B cell (primary cell): ENCODE data around the gene CREB3L1. TPM values are rescaled to one million over a fixed set of nuclear protein-coding genes. Genes with fewer than 3 reads are reported as not detected.

Source experiments
- ATAC-seq: fragments of 200-7000 bp; cut with Tn5 transposase; one replicate; pipeline ENCODE4 v1.10.0; 2021; ENCODE audit warnings: low read depth, mild to moderate bottlenecking, moderate number of reproducible peaks, moderate library complexity
- CTCF ChIA-PET: fragments of 350-600 bp; sonication (Branson Sonifier 250); formaldehyde crosslinking; loops from one replicate; lab custom pipeline; 2021; ENCODE audit warnings: antibody characterized with exemption, inconsistent platforms; lab: Charles Lee
- POLR2A ChIA-PET: fragments of 350-600 bp; sonication (Branson Sonifier 250); formaldehyde crosslinking; loops from one replicate; lab custom pipeline; 2021; ENCODE audit warnings: antibody characterized with exemption; lab: Charles Lee
- DNase-seq: peaks from one replicate; pipeline ENCODE4 v3.0.0; 2013
- H2AFZ ChIP-seq: 2 replicates; pipeline ENCODE4 v1.6.1; 2012; ENCODE audit warnings: mild to moderate bottlenecking, low read depth, low read length; ENCODE audit not compliant: insufficient read depth, poor library complexity, severe bottlenecking
- H3K27ac ChIP-seq, 2 donors: 1 replicate in 1 of 2; 2 replicates in 1 of 2; pipeline ENCODE4 v1.5.1; 2012 to 2013; ENCODE audit warnings: low read length in 2 of 2, mild to moderate bottlenecking in 2 of 2, moderate library complexity in 1 of 2
- H3K27me3 ChIP-seq, 4 experiments: fragments of 200-600 bp in 1 of 4; sonication (generic) in 1 of 4; replicated peaks in 1 of 4; 1 replicate in 2 of 4; 2 replicates in 2 of 4; pipeline versions ENCODE4 v1.6.1 to v1.7.0; 2013 to 2016; ENCODE audit warnings: low read length in 3 of 4, mild to moderate bottlenecking in 2 of 4, mixed read lengths in 1 of 4, moderate library complexity in 1 of 4; ENCODE audit not compliant: insufficient read depth in 4 of 4, control insufficient read depth in 3 of 4; ENCODE audit errors: control extremely low read depth in 1 of 4
- H3K36me3 ChIP-seq, 2 experiments: replicated peaks in 1 of 2; 1 replicate in 1 of 2; 2 replicates in 1 of 2; pipeline versions ENCODE4 v1.6.1 to v1.7.1; 2013; ENCODE audit warnings: low read length in 1 of 2; ENCODE audit not compliant: insufficient read depth in 2 of 2, control insufficient read depth in 1 of 2; ENCODE audit errors: control extremely low read depth in 1 of 2, extremely low read depth in 1 of 2
- H3K4me1 ChIP-seq, 2 donors: fragments of 200-600 bp in 1 of 2; sonication (generic) in 1 of 2; 1 replicate in 1 of 2; 2 replicates in 1 of 2; pipeline versions ENCODE4 v1.5.1 to v1.6.1; 2013 to 2017; ENCODE audit warnings: low read length in 2 of 2; ENCODE audit not compliant: control insufficient read depth in 2 of 2, insufficient read depth in 2 of 2
- H3K4me2 ChIP-seq: replicated peaks from 2 replicates; pipeline ENCODE3; 2012; ENCODE audit warnings: mild to moderate bottlenecking, low read depth, low read length; ENCODE audit not compliant: poor library complexity, severe bottlenecking
- H3K4me3 ChIP-seq, 5 experiments: fragments of 200-600 bp in 1 of 5; sonication (generic) in 1 of 5; 1 replicate in 3 of 5; 2 replicates in 2 of 5; pipeline versions ENCODE4 v1.5.1 to v1.7.0; 2011 to 2016; ENCODE audit warnings: low read length in 4 of 5, mild to moderate bottlenecking in 4 of 5, low read depth in 2 of 5, control low read depth in 1 of 5, moderate library complexity in 1 of 5; ENCODE audit not compliant: insufficient read depth in 1 of 5; ENCODE audit errors: control extremely low read depth in 1 of 5, extremely low read depth in 1 of 5
- H3K79me2 ChIP-seq: fragments of 200-600 bp; sonication (generic); one replicate; pipeline ENCODE4 v1.6.0; 2016; ENCODE audit warnings: low read length; ENCODE audit not compliant: control insufficient read depth, insufficient read depth
- H3K9ac ChIP-seq: fragments of 200-600 bp; sonication (generic); 2 replicates; pipeline ENCODE4 v1.6.1; 2017; ENCODE audit warnings: mild to moderate bottlenecking, low read length, moderate library complexity
- H3K9me3 ChIP-seq, 3 donors: one replicate each; pipeline versions ENCODE4 v1.6.1 to v1.7.1; 2013; ENCODE audit warnings: low read length in 2 of 3; ENCODE audit not compliant: control insufficient read depth in 2 of 3, insufficient read depth in 1 of 3; ENCODE audit errors: control extremely low read depth in 1 of 3
- H4K20me1 ChIP-seq: 2 replicates; pipeline ENCODE4 v1.6.0; 2012; ENCODE audit warnings: mild to moderate bottlenecking, low read length; ENCODE audit not compliant: insufficient read depth, control insufficient read depth, poor library complexity, severe bottlenecking
- H3K27ac Mint-ChIP-seq: one replicate; pipeline ENCODE4 v1.8.0; 2021; ENCODE audit warnings: mixed read lengths
- H3K27me3 Mint-ChIP-seq: one replicate; pipeline ENCODE4 v1.8.0; 2021; ENCODE audit warnings: mixed read lengths
- H3K4me1 Mint-ChIP-seq: one replicate; pipeline ENCODE4 v1.8.0; 2021; ENCODE audit warnings: mixed read lengths
- H3K4me3 Mint-ChIP-seq: one replicate; pipeline ENCODE4 v1.8.0; 2021; ENCODE audit warnings: mixed read lengths
- H3K9me3 Mint-ChIP-seq: one replicate; pipeline ENCODE4 v1.8.0; 2022; ENCODE audit warnings: mixed read lengths; ENCODE audit not compliant: insufficient read depth
- EZH2 ChIP-seq: IDR thresholded peaks from 2 replicates; pipeline ENCODE4 v1.6.1; 2012; ENCODE audit warnings: borderline replicate concordance, low read depth, mild to moderate bottlenecking, moderate library complexity, low read length; ENCODE audit not compliant: insufficient read depth, poor library complexity, severe bottlenecking
- WGBS: methylation state at CpG from one replicate; pipeline ENCODE4 v1.1.5; 2013; ENCODE audit warnings: missing lambda C conversion rate; ENCODE audit not compliant: insufficient coverage; 5-methylcytosine and 5-hydroxymethylcytosine counted together
- intact Hi-C: fragments of 100-400 bp; cut with micrococcal nuclease; formaldehyde crosslinking; loops from one replicate; pipeline ENCODE4 v1.10.0; 2022
- polyA plus RNA-seq: library from polyadenylated mRNA; depleted of rRNA; stranded (reverse); fragments of >200 nt; gene quantifications from 2 replicates; pipeline ENCODE4 v1.2.3, GENCODE V29; 2012
- total RNA-seq, 2 donors: library from RNA; stranded (reverse); fragments of 120-200 nt in 1 of 2; gene quantifications; 1 replicate in 1 of 2; 2 replicates in 1 of 2; pipeline versions ENCODE4 v1.2.3 to v1.2.4, GENCODE V29; 2013 to 2022
- TF ChIP-seq, protein P1 (sequence below): fragments of 200-600 bp; IDR thresholded peaks from one replicate; pipeline ENCODE4 v1.8.0; 2022; ENCODE audit warnings: antibody characterized with exemption, mild to moderate bottlenecking

CREB3L1 gene
- total and polyA plus RNA-seq, 2 donors (not counting 1 experiment from before 2014, with no cell fraction given), result not detected

DNA sequence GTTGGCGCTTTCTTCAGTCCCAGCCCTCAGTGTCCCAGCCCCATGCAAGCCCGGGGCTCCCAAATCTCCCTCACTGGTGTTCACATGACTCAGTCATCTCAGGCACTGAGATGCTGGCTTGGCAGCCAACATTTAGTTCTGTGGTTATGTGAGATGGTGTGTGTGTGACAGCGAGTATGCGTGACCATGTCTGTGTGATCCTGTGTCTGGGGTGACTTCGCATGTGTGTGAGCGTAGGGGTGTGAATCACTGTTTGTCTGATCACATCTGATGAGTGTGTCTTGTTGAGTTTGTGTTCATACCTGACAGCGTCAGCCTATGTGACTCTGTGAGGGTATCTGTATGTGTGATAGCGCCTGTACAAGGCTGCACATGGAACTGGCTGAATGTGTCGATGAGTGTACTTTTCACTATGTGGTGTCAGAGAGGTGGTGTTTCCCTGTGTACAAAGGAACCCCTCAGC is 16.2 kb downstream of the CREB3L1 start:
- intact Hi-C loops, result no loop called here
- peaks cover 53% of the 10 kb centered on the region for H3K27me3 Mint-ChIP-seq
- no peak for DNase-seq
- WGBS, result 96% methylated on average over 9 of the region's 9 CpGs
- Histone ChIP-seq H3K9me3 (peaks cover 0 to 14% (median 0%) of the 10 kb centered on the region in 3 donors), H3K9ac (no peak overlapping the region), H3K27ac (no peak overlapping the region), H3K4me3 (no peak overlapping the region), H3K4me1 (peaks cover 15 to 16% of the 10 kb centered on the region in 2 donors), H4K20me1 (no peaks in the 10 kb centered on the region), H3K36me3 (no peaks in the 10 kb centered on the region), H2AFZ (no peak overlapping the region), H3K79me2 (no peaks in the 10 kb centered on the region), H3K4me2 (no peak overlapping the region), H3K27me3 (peaks cover 0 to 39% (median 20%) of the 10 kb centered on the region in 4 experiments)
- ChIA-PET POLR2A (no interaction called here), CTCF (no interaction called here)
- peaks cover 7% of the 10 kb centered on the region for H3K4me1 Mint-ChIP-seq
- TF ChIP-seq, protein P1, sequence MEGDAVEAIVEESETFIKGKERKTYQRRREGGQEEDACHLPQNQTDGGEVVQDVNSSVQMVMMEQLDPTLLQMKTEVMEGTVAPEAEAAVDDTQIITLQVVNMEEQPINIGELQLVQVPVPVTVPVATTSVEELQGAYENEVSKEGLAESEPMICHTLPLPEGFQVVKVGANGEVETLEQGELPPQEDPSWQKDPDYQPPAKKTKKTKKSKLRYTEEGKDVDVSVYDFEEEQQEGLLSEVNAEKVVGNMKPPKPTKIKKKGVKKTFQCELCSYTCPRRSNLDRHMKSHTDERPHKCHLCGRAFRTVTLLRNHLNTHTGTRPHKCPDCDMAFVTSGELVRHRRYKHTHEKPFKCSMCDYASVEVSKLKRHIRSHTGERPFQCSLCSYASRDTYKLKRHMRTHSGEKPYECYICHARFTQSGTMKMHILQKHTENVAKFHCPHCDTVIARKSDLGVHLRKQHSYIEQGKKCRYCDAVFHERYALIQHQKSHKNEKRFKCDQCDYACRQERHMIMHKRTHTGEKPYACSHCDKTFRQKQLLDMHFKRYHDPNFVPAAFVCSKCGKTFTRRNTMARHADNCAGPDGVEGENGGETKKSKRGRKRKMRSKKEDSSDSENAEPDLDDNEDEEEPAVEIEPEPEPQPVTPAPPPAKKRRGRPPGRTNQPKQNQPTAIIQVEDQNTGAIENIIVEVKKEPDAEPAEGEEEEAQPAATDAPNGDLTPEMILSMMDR, result no peak
- no peak for TF ChIP-seq EZH2
- ATAC-seq, result no peak
- no peak overlapping the region for H3K4me3 Mint-ChIP-seq
- H3K27ac Mint-ChIP-seq, result no peak overlapping the region
- no peaks in the 10 kb centered on the region for H3K9me3 Mint-ChIP-seq
